KMS-11 (cell line): ENCODE data around the gene UBE2QL1.
A peak's percentile ranks its signal among the peaks of the same experiment; 100 is the strongest.

Experiments
- H2AFZ ChIP-seq: fragments of 200-600 bp; sonication (generic); 2 replicates; pipeline ENCODE4 v1.6.1; 2016; ENCODE audit warnings: antibody characterized with exemption, mixed run types, low read depth
- H3K27ac ChIP-seq: fragments of 200-600 bp; sonication (generic); 2 replicates; pipeline ENCODE4 v1.6.1; 2016; ENCODE audit warnings: mild to moderate bottlenecking, mixed run types
- H3K27me3 ChIP-seq: fragments of 200-600 bp; sonication (generic); 2 replicates; pipeline ENCODE4 v1.6.1; 2017; ENCODE audit warnings: mild to moderate bottlenecking, low read depth, mixed run types, moderate library complexity; ENCODE audit not compliant: insufficient read depth
- H3K36me3 ChIP-seq: fragments of 200-600 bp; sonication (generic); 2 replicates; pipeline ENCODE4 v1.6.1; 2017; ENCODE audit warnings: mild to moderate bottlenecking, mixed run types; ENCODE audit not compliant: insufficient read depth
- H3K4me1 ChIP-seq: fragments of 200-600 bp; sonication (generic); 2 replicates; pipeline ENCODE4 v1.6.1; 2016; ENCODE audit warnings: mild to moderate bottlenecking, low read depth, mixed run types; ENCODE audit not compliant: poor library complexity, severe bottlenecking
- H3K4me2 ChIP-seq: fragments of 200-600 bp; sonication (generic); 2 replicates; pipeline ENCODE4 v1.7.0; 2016; ENCODE audit warnings: mild to moderate bottlenecking, mixed run types
- H3K4me3 ChIP-seq: fragments of 200-600 bp; sonication (generic); IDR thresholded peaks from 2 replicates; pipeline ENCODE4 v1.6.1; 2017; ENCODE audit warnings: low read depth, low read length, mixed read lengths; ENCODE audit not compliant: insufficient read depth
- H3K79me2 ChIP-seq: fragments of 200-600 bp; sonication (generic); 2 replicates; pipeline ENCODE4 v1.6.1; 2016; ENCODE audit warnings: low read depth, mixed run types; ENCODE audit not compliant: insufficient read depth
- H3K9ac ChIP-seq: fragments of 200-600 bp; sonication (generic); 2 replicates; pipeline ENCODE4 v1.6.1; 2016; ENCODE audit warnings: mild to moderate bottlenecking, mixed run types
- H4K20me1 ChIP-seq: fragments of 200-600 bp; sonication (generic); 2 replicates; pipeline ENCODE4 v1.6.1; 2016; ENCODE audit warnings: mild to moderate bottlenecking, mixed run types; ENCODE audit not compliant: insufficient read depth
- CTCF ChIP-seq: fragments of 200-600 bp; sonication (generic); conservative IDR thresholded peaks from 2 replicates; pipeline ENCODE4 v1.6.1; 2017; ENCODE audit warnings: low read depth, mild to moderate bottlenecking, antibody characterized with exemption, low read length, moderate library complexity, mixed read lengths

Gene UBE2QL1

GRCh38 chr5:6408260-6408596 lies 40.4 kb upstream of the UBE2QL1 start:
- Histone ChIP-seq H2AFZ (peak overlapping the region; percentile 31; the same call in 1 of the 2 replicates), H3K4me2 (peak overlapping the region; percentile 63), H3K4me3 (no peak overlapping the region), H4K20me1 (no peaks in the 10 kb centered on the region), H3K27me3 (no peaks in the 10 kb centered on the region), H3K36me3 (no peaks in the 10 kb centered on the region), H3K79me2 (no peaks in the 10 kb centered on the region), H3K9ac (no peak overlapping the region; the same call in 1 of the 2 replicates), H3K27ac (peak overlapping the region; percentile 59), H3K4me1 (peaks cover 66% of the 10 kb centered on the region)
- no peak for TF ChIP-seq CTCF

GRCh38 chr5:6408627-6409446 lies 39.8 kb upstream of the UBE2QL1 start:
- peak overlapping the region; percentile 59 for H3K27ac ChIP-seq
- peak overlapping the region; percentile 10; the same call in 1 of the 2 replicates for H3K9ac ChIP-seq
- no peaks in the 10 kb centered on the region for H3K36me3 ChIP-seq
- H3K4me3 ChIP-seq, result no peak overlapping the region
- H3K4me2 ChIP-seq, result peak overlapping the region; percentile 63
- no peaks in the 10 kb centered on the region for H3K79me2 ChIP-seq
- no peaks in the 10 kb centered on the region for H4K20me1 ChIP-seq
- H3K27me3 ChIP-seq, result no peaks in the 10 kb centered on the region
- TF ChIP-seq CTCF, result no peak
- H3K4me1 ChIP-seq, result peaks cover 60% of the 10 kb centered on the region
- H2AFZ ChIP-seq, result peak overlapping the region; percentile 31

- H3K79me2 ChIP-seq, result no peaks in the 10 kb centered on the region
- H3K36me3 ChIP-seq, result no peaks in the 10 kb centered on the region
- no peak for TF ChIP-seq CTCF
- H3K4me1 ChIP-seq, result peaks cover 44% of the 10 kb centered on the region
- no peak overlapping the region for H3K9ac ChIP-seq
- H3K4me3 ChIP-seq, result no peak overlapping the region
- H3K27ac ChIP-seq, result no peak overlapping the region
- no peak overlapping the region for H3K4me2 ChIP-seq
- H2AFZ ChIP-seq, result no peak overlapping the region
- H3K27me3 ChIP-seq, result no peaks in the 10 kb centered on the region
- H4K20me1 ChIP-seq, result no peaks in the 10 kb centered on the region
These were observed 38.2 kb upstream of the UBE2QL1 start for GRCh38 chr5:6410421-6410820.

GRCh38 chr5:6411141-6411540 lies 37.5 kb upstream of the UBE2QL1 start:
- Histone ChIP-seq H3K4me2 (no peak overlapping the region), H4K20me1 (no peaks in the 10 kb centered on the region), H3K9ac (no peak overlapping the region), H3K4me3 (no peak overlapping the region), H3K36me3 (no peaks in the 10 kb centered on the region), H3K79me2 (no peaks in the 10 kb centered on the region), H3K4me1 (peaks cover 37% of the 10 kb centered on the region), H2AFZ (no peak overlapping the region), H3K27me3 (no peaks in the 10 kb centered on the region), H3K27ac (no peak overlapping the region)
- no peak for TF ChIP-seq CTCF
